Memory B cell (primary cell): Measurements from ENCODE around the gene DUSP14.

Source experiments
- ATAC-seq: fragments of 150-1000 bp; cut with Tn5 transposase; 2 replicates; pipeline ENCODE4 v1.10.0; 2021; ENCODE audit warnings: low read depth, mild to moderate bottlenecking, moderate library complexity
- DNase-seq, 2 donors: peaks; one replicate each; pipeline ENCODE4 v3.0.0; 2022; ENCODE audit warnings: low spot score in 2 of 2
- H3K27ac Mint-ChIP-seq: one replicate; pipeline ENCODE4 v1.8.0; 2022; ENCODE audit warnings: mild to moderate bottlenecking, moderate library complexity, mixed read lengths
- H3K27me3 Mint-ChIP-seq: one replicate; pipeline ENCODE4 v1.8.0; 2022; ENCODE audit warnings: mixed read lengths
- H3K36me3 Mint-ChIP-seq: one replicate; pipeline ENCODE4 v1.8.0; 2022; ENCODE audit warnings: mild to moderate bottlenecking, mixed read lengths
- H3K4me1 Mint-ChIP-seq: one replicate; pipeline ENCODE4 v1.8.0; 2022; ENCODE audit warnings: mixed read lengths
- H3K4me3 Mint-ChIP-seq: one replicate; pipeline ENCODE4 v1.8.0; 2022; ENCODE audit warnings: mild to moderate bottlenecking, moderate library complexity, mixed read lengths
- H3K9me3 Mint-ChIP-seq: one replicate; pipeline ENCODE4 v1.8.0; 2022; ENCODE audit warnings: mixed read lengths

DUSP14 gene

GRCh38 chr17:37516127-37516571 lies 26.5 kb downstream of the DUSP14 start:
- Mint-ChIP-seq H3K36me3 (peaks cover 14% of the 10 kb centered on the region), H3K27me3 (no peaks in the 10 kb centered on the region), H3K27ac (no peak overlapping the region), H3K4me1 (no peaks in the 10 kb centered on the region), H3K4me3 (no peak overlapping the region), H3K9me3 (no peaks in the 10 kb centered on the region)
- no peak for ATAC-seq
- DNase-seq = no peak

DNA sequence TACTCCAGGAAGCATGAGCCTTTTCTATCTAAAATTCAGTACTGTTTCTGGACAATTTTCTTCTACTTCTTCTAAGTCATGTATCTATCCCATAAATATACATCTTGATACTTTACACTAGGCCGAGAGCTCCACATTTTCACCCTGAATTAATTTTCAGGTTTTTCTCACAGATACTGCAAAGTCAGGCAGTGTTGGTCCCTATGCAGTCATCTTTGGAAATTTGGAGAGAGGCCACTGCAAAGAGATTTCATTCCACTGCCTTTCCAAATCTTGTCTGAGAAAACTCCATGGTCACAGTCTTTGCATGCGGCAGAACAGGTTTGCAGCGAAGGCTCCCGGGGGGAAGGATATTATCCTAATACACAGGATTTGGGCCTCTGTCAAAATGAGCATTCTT lies 28.2 kb downstream of the DUSP14 start:
- Mint-ChIP-seq H3K4me1 (no peaks in the 10 kb centered on the region), H3K27ac (no peak overlapping the region), H3K4me3 (no peak overlapping the region), H3K27me3 (no peaks in the 10 kb centered on the region), H3K9me3 (no peaks in the 10 kb centered on the region), H3K36me3 (peaks cover 21% of the 10 kb centered on the region)
- ATAC-seq (no peak), DNase-seq (no peak)

- no peaks in the 10 kb centered on the region for H3K27me3 Mint-ChIP-seq
- peaks cover 22% of the 10 kb centered on the region for H3K36me3 Mint-ChIP-seq
- H3K27ac Mint-ChIP-seq = no peak overlapping the region
These were observed 29.1 kb downstream of the DUSP14 start for GRCh38 chr17:37518826-37519225.

DNA sequence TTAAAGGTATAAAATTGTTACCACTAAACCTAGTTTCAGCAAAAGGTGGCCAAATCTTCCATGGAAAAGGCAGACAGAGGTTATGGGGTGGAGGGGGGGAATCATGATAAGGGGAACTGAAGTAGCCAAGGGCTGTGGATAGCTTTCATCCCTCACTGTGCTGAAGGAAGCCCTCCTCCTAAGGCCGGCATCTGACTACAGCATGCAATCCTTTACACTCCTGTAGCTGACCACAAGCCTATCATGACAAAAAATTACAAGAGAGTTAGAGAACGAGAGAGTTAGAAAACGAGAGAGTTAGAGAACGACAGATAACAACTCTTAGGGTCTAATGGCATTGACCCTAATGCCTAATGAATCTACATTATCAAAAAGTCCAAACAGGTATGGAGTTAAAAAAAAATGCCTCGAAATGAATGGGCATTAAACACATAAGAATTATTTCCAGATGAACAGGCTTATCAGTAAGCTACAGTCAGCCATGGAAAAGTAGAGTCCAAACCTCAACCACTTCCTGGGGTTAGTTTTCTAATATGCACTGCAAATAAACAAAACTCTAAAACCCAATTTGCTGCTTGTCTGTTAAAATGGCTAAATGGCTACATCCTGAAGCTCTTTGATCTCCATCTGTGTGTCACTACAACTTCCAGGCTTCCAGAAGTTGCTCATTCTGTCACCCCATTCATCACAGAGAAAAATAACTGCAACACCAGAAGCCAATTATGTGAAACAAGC lies 29.7 kb downstream of the DUSP14 start:
- DNase-seq (no peak), ATAC-seq (no peak)
- Mint-ChIP-seq H3K4me1 (no peaks in the 10 kb centered on the region), H3K27ac (no peak overlapping the region), H3K27me3 (no peaks in the 10 kb centered on the region), H3K9me3 (no peaks in the 10 kb centered on the region), H3K36me3 (peaks cover 25% of the 10 kb centered on the region), H3K4me3 (no peak overlapping the region)

More at GRCh38 chr17:37518826-37519225, 29.1 kb downstream of the DUSP14 start:
- Mint-ChIP-seq H3K9me3 (no peaks in the 10 kb centered on the region), H3K4me3 (no peak overlapping the region), H3K4me1 (no peaks in the 10 kb centered on the region)
- no peak for ATAC-seq
- no peak for DNase-seq

DNA sequence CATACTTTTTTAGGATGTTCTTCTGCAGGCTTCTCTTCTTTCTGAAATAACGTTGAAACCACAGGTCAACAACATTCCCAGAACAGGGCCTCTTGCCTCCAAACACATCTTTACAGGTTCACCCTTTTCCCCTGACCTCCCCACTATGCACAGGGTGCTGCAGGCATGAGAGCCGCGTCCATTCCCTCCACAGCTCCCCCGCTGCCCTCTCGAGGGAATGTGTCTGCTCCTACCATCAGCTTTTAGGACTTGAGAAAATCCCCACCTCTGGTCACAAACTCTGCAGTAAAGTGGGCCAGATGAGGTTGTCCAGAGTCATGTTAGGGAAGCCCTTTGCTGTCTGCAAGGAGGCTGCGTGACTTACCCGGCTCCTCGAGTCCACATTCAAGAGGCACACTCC lies 30.5 kb downstream of the DUSP14 start:
- Mint-ChIP-seq H3K27ac (no peak overlapping the region), H3K36me3 (peaks cover 28% of the 10 kb centered on the region), H3K27me3 (no peaks in the 10 kb centered on the region), H3K4me3 (no peak overlapping the region), H3K4me1 (no peaks in the 10 kb centered on the region), H3K9me3 (no peaks in the 10 kb centered on the region)
- DNase-seq (no peak), ATAC-seq (no peak)

GRCh38 chr17:37521821-37522220 lies 32.1 kb downstream of the DUSP14 start:
- DNase-seq = no peak
- H3K4me3 Mint-ChIP-seq = no peak overlapping the region
- ATAC-seq = no peak
- no peaks in the 10 kb centered on the region for H3K9me3 Mint-ChIP-seq
- H3K27ac Mint-ChIP-seq = peak overlapping the region; percentile 64
- H3K27me3 Mint-ChIP-seq = no peaks in the 10 kb centered on the region
- no peaks in the 10 kb centered on the region for H3K4me1 Mint-ChIP-seq
- peaks cover 30% of the 10 kb centered on the region for H3K36me3 Mint-ChIP-seq

DNA sequence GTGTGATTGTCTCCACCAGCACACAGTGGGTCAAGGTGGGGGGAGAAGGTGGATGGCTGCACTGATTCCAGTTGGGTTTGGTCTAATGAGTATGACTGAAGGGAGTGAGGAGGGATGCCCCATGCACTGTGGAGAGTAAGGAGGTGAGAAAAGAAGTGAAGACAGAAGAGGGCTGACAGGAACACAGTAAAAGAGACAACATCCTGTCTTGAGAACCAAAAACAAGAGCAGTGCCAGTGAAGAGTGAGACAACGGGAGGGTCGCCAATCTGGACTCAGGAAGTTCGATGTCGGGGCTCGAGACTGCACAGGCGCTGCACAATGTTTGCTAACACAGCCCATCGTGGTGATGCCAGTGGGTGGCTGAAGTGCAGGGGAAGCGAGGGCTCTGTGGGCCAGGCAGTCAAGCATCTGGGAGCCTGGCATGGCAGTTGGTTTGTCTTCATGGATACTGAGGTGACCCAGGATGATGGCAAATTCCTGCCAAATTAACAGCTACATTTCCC lies 34.1 kb downstream of the DUSP14 start:
- no peaks in the 10 kb centered on the region for H3K4me1 Mint-ChIP-seq
- no peaks in the 10 kb centered on the region for H3K9me3 Mint-ChIP-seq
- ATAC-seq (no peak), DNase-seq (no peak)
- H3K27ac Mint-ChIP-seq = peak overlapping the region; percentile 67
- no peaks in the 10 kb centered on the region for H3K27me3 Mint-ChIP-seq
- H3K4me3 Mint-ChIP-seq = no peak overlapping the region
- peaks cover 28% of the 10 kb centered on the region for H3K36me3 Mint-ChIP-seq

- Mint-ChIP-seq H3K27ac (no peak overlapping the region), H3K9me3 (no peaks in the 10 kb centered on the region), H3K36me3 (peaks cover 32% of the 10 kb centered on the region), H3K27me3 (no peaks in the 10 kb centered on the region), H3K4me3 (no peak overlapping the region), H3K4me1 (no peaks in the 10 kb centered on the region)
- peak; percentile 74 for ATAC-seq
- peak in 1 of 2 donors; percentile 11 for DNase-seq
These were observed 37.7 kb downstream of the DUSP14 start for GRCh38 chr17:37527249-37527851.

GRCh38 chr17:37530420-37530819 lies 40.7 kb downstream of the DUSP14 start:
- no peaks in the 10 kb centered on the region for H3K27me3 Mint-ChIP-seq
- no peaks in the 10 kb centered on the region for H3K4me1 Mint-ChIP-seq
- peaks cover 27% of the 10 kb centered on the region for H3K36me3 Mint-ChIP-seq
- H3K4me3 Mint-ChIP-seq = no peak overlapping the region
- no peaks in the 10 kb centered on the region for H3K9me3 Mint-ChIP-seq
- DNase-seq (no peak), ATAC-seq (no peak)
- peak overlapping the region; percentile 69 for H3K27ac Mint-ChIP-seq

DNA sequence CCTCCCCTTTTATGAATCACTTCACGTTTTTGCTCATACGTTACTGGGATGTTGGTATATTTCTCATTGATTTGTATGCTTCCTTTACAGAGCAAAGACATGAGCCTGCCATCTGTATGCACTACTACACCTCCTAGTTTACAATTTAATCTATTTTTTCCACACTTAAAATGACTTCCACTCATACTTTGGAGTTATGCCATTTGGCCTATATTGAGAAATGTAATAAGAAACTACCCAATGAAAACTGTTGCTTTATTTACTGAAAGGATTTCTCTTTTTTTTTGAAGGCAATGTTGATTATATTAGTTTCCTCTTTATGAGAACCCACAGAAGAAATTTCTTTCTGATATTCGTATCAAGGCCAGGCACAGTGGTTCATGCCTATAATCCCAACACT lies 43.1 kb downstream of the DUSP14 start:
- no peak for ATAC-seq

GRCh38 chr17:37535906-37536305 lies 46.2 kb downstream of the DUSP14 start:
- no peak for DNase-seq
- Mint-ChIP-seq H3K4me3 (no peak overlapping the region), H3K9me3 (no peaks in the 10 kb centered on the region), H3K36me3 (peaks cover 32% of the 10 kb centered on the region), H3K27me3 (no peaks in the 10 kb centered on the region), H3K27ac (no peak overlapping the region), H3K4me1 (peaks cover 2% of the 10 kb centered on the region)
- no peak for ATAC-seq

More for the DNA sequence above, 43.1 kb downstream of the DUSP14 start:
- DNase-seq = no peak
- H3K4me1 Mint-ChIP-seq = peaks cover 2% of the 10 kb centered on the region
- H3K9me3 Mint-ChIP-seq = no peaks in the 10 kb centered on the region
- peaks cover 35% of the 10 kb centered on the region for H3K36me3 Mint-ChIP-seq
- no peak overlapping the region for H3K27ac Mint-ChIP-seq
- no peak overlapping the region for H3K4me3 Mint-ChIP-seq
- H3K27me3 Mint-ChIP-seq = no peaks in the 10 kb centered on the region

DNA sequence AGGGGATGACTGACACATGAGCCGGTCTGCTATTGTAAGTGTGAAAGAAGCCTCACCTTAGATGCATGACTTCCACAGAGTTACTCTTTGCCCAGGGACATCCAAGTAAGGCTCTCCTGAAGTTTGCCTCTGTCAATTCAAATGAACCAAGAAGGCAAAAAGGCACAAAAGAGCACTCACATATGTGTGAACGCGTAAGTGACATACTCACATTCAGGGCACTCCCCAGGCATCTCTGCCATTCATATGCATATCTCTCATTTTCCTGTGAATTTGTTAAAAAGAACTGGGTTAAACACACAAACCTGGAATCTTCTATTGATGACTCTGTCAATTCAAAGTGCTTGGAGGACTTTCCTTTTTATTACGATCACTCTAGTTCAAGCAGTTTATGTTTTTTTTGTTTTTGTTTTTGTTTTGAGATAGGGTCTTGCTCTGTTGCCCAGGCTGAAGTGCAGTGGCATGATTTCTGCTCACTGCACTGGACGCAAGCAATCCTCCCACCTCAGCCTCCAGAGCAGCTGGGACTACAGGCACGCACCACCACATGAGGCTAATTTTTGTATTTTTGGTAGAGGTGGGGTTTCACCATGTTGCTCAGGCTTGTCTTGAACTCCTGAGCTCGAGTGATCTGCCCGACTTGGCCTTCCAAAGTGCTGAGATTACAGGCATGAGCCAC lies 49.4 kb downstream of the DUSP14 start:
- Mint-ChIP-seq H3K36me3 (peaks cover 31% of the 10 kb centered on the region), H3K27me3 (no peaks in the 10 kb centered on the region), H3K4me3 (no peak overlapping the region), H3K27ac (no peak overlapping the region), H3K9me3 (no peaks in the 10 kb centered on the region), H3K4me1 (peaks cover 2% of the 10 kb centered on the region)
- ATAC-seq = no peak
- DNase-seq = no peak

DNA sequence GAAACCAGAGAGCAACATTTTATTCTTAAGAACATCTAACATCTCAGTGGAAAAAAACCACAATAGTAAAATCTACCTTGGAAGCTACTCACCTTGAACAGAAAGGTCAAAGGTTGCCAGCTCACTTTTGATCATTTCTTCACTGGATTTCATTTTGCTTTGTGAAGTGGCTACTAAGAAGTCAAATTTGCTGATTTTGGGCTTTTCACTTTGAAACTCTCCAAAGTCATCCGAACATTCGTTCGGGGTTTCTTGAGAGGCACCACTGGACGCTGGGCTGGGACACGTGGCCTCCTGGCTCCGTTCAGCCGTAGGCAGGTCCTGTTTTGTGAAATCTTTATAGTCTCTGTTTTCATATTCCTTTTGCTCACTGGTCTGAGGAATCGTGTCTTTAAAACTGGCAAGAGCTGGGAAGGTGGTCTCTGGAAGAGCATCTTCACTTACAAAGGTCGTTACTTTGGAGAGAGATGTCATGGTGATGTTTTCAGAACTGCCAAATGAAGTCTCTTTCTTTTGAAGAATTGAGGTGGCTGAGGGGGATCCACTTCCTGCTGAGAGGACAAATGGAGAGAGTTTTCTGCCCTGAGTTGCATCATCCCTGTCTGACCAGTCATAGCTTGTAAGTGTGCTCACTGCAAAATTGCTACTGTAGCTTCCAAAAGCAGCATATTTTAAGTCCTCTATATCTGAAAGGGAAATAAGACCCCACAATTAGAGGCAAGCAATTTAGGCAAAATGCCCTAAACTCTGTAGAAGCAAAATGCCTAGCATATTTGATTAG lies 52.4 kb downstream of the DUSP14 start:
- Mint-ChIP-seq H3K27ac (no peak overlapping the region), H3K4me1 (peaks cover 5% of the 10 kb centered on the region), H3K36me3 (peaks cover 22% of the 10 kb centered on the region), H3K9me3 (no peaks in the 10 kb centered on the region), H3K4me3 (no peak overlapping the region), H3K27me3 (no peaks in the 10 kb centered on the region)
- no peak for DNase-seq
- ATAC-seq = no peak

- peaks cover 5% of the 10 kb centered on the region for H3K4me1 Mint-ChIP-seq
- no peak overlapping the region for H3K27ac Mint-ChIP-seq
- no peaks in the 10 kb centered on the region for H3K9me3 Mint-ChIP-seq
- ATAC-seq = no peak
- no peaks in the 10 kb centered on the region for H3K27me3 Mint-ChIP-seq
- H3K4me3 Mint-ChIP-seq = no peak overlapping the region
- peaks cover 16% of the 10 kb centered on the region for H3K36me3 Mint-ChIP-seq
- no peak for DNase-seq
These were observed 54.0 kb downstream of the DUSP14 start for GRCh38 chr17:37543637-37544052.
